Mucosa of rectum (tissue), 2 donors: ENCODE data around the gene WDR45.
A peak's percentile ranks its signal among the peaks of the same experiment; 100 is the strongest.

Experiments
- H3K27ac ChIP-seq, 2 donors: one replicate each; pipeline ENCODE4 v1.7.0; 2013; ENCODE audit warnings: inconsistent platforms in 2 of 2, low read depth in 2 of 2, low read length in 2 of 2
- H3K27me3 ChIP-seq, 2 donors: one replicate each; pipeline ENCODE4 v1.7.0; 2013; ENCODE audit warnings: low read length in 2 of 2; ENCODE audit not compliant: control insufficient read depth in 2 of 2, insufficient read depth in 2 of 2
- H3K36me3 ChIP-seq, 2 donors: one replicate each; pipeline ENCODE4 v1.7.0; 2013; ENCODE audit warnings: low read length in 2 of 2; ENCODE audit not compliant: control insufficient read depth in 2 of 2, insufficient read depth in 2 of 2
- H3K4me1 ChIP-seq, 2 donors: one replicate each; pipeline ENCODE4 v1.7.0; 2013; ENCODE audit warnings: low read length in 2 of 2, mild to moderate bottlenecking in 1 of 2; ENCODE audit not compliant: control insufficient read depth in 2 of 2, insufficient read depth in 2 of 2
- H3K4me3 ChIP-seq, 2 donors: one replicate each; pipeline ENCODE4 v1.7.0; 2013; ENCODE audit warnings: low read length in 2 of 2
- H3K9ac ChIP-seq, 2 donors: one replicate each; pipeline ENCODE4 v1.7.0; 2013; ENCODE audit warnings: low read length in 2 of 2, low read depth in 1 of 2, mild to moderate bottlenecking in 1 of 2
- H3K9me3 ChIP-seq, 2 donors: one replicate each; pipeline ENCODE4 v1.7.0; 2013; ENCODE audit warnings: low read length in 2 of 2; ENCODE audit not compliant: control insufficient read depth in 2 of 2
- donor health status: healthy.
- donor health status: Normal muscosa, but diverticular disease.

The WDR45 gene

GRCh38 chrX:49077941-49078340 lies 1.7 kb downstream of the WDR45 start:
- Histone ChIP-seq H3K27me3 (no peaks in the 10 kb centered on the region), H3K36me3 (peaks cover 10 to 11% of the 10 kb centered on the region in 2 donors), H3K4me1 (peaks cover 5 to 9% of the 10 kb centered on the region in 2 donors), H3K9ac (no peak overlapping the region), H3K4me3 (no peak overlapping the region), H3K27ac (no peak overlapping the region), H3K9me3 (no peaks in the 10 kb centered on the region)

GRCh38 chrX:49075347-49075746 lies 4.3 kb downstream of the WDR45 start:
- Histone ChIP-seq H3K4me3 (no peak overlapping the region), H3K9me3 (no peaks in the 10 kb centered on the region), H3K4me1 (peaks cover 5 to 12% of the 10 kb centered on the region in 2 donors), H3K36me3 (peaks cover 10 to 11% of the 10 kb centered on the region in 2 donors), H3K9ac (no peak overlapping the region), H3K27ac (no peak overlapping the region), H3K27me3 (no peaks in the 10 kb centered on the region)

- no peaks in the 10 kb centered on the region for H3K9me3 ChIP-seq
- peaks cover 4 to 12% of the 10 kb centered on the region in 2 donors for H3K4me1 ChIP-seq
- peak within 1 kb of the TSS; percentile 40 to 41 for H3K9ac ChIP-seq
- peak within 1 kb of the TSS; percentile 11 to 48 for H3K27ac ChIP-seq
- H3K36me3 ChIP-seq: peaks cover 10 to 11% of the 10 kb centered on the region in 2 donors
- H3K27me3 ChIP-seq: no peaks in the 10 kb centered on the region
- H3K4me3 ChIP-seq: peak within 1 kb of the TSS; percentile 52 to 72
Measured at GRCh38 chrX:49073601-49074575, 5.8 kb downstream of the WDR45 start, which contains the start of gene PRAF2. TSS of gene PRAF2 (minus strand) at chrX:49074002. CDS start at chrX:49073987, 15 bp downstream.

- H3K9me3 ChIP-seq: no peaks in the 10 kb centered on the region
- peaks cover 10 to 11% of the 10 kb centered on the region in 2 donors for H3K36me3 ChIP-seq
- H3K4me3 ChIP-seq: peak overlapping the region in 1 of 2 donors; percentile 72
- peaks cover 0 to 8% of the 10 kb centered on the region in 2 donors for H3K4me1 ChIP-seq
- no peak overlapping the region for H3K27ac ChIP-seq
- no peaks in the 10 kb centered on the region for H3K27me3 ChIP-seq
- no peak overlapping the region for H3K9ac ChIP-seq
Measured at GRCh38 chrX:49072712-49073095, 7.0 kb downstream of the WDR45 start.

GRCh38 chrX:49071877-49072711 lies 7.6 kb downstream of the WDR45 start:
- Histone ChIP-seq H3K9ac (no peak overlapping the region), H3K4me1 (peaks cover 0 to 8% of the 10 kb centered on the region in 2 donors), H3K27ac (no peak overlapping the region), H3K36me3 (peaks cover 6% of the 10 kb centered on the region in 2 donors), H3K4me3 (peak overlapping the region in 1 of 2 donors; percentile 27), H3K27me3 (no peaks in the 10 kb centered on the region), H3K9me3 (no peaks in the 10 kb centered on the region)

GRCh38 chrX:49070988-49071387 lies 8.7 kb downstream of the WDR45 start:
- Histone ChIP-seq H3K9ac (no peak overlapping the region), H3K9me3 (no peaks in the 10 kb centered on the region), H3K36me3 (peaks cover 0 to 6% of the 10 kb centered on the region in 2 donors), H3K27me3 (no peaks in the 10 kb centered on the region), H3K4me1 (peaks cover 0 to 8% of the 10 kb centered on the region in 2 donors), H3K27ac (no peak overlapping the region), H3K4me3 (no peak overlapping the region)

- Histone ChIP-seq H3K4me1 (peaks cover 0 to 5% of the 10 kb centered on the region in 2 donors), H3K9me3 (no peaks in the 10 kb centered on the region), H3K27ac (no peak overlapping the region), H3K9ac (no peak overlapping the region), H3K4me3 (no peak overlapping the region), H3K36me3 (peaks cover 5% of the 10 kb centered on the region in 2 donors), H3K27me3 (no peaks in the 10 kb centered on the region)
Measured at GRCh38 chrX:49069038-49069437, 10.6 kb downstream of the WDR45 start.

- Histone ChIP-seq H3K9ac (no peak overlapping the region), H3K4me1 (peaks cover 0 to 2% of the 10 kb centered on the region in 2 donors), H3K27me3 (no peaks in the 10 kb centered on the region), H3K9me3 (no peaks in the 10 kb centered on the region), H3K27ac (no peak overlapping the region), H3K4me3 (no peak overlapping the region), H3K36me3 (peaks cover 5 to 6% of the 10 kb centered on the region in 2 donors)
Measured at GRCh38 chrX:49067285-49068120, 12.2 kb downstream of the WDR45 start.

- H3K4me3 ChIP-seq: no peak overlapping the region
- H3K4me1 ChIP-seq: no peaks in the 10 kb centered on the region
- no peaks in the 10 kb centered on the region for H3K27me3 ChIP-seq
- no peak overlapping the region for H3K9ac ChIP-seq
- H3K9me3 ChIP-seq: no peaks in the 10 kb centered on the region
- no peak overlapping the region for H3K27ac ChIP-seq
- peaks cover 5 to 7% of the 10 kb centered on the region in 2 donors for H3K36me3 ChIP-seq
Measured at GRCh38 chrX:49066690-49067089, 13.0 kb downstream of the WDR45 start.
